Activated CD4-positive, alpha-beta T cell treated with anti-CD3 and anti-CD28 coated beads for 48 hours (primary cell): ENCODE data around the gene WWOX.
"Not testable (repeated sequence)": the region's sequence is repeated elsewhere in the genome, so short reads cannot be mapped to it uniquely, and the experiment has no call there.

Experiments used
- DNase-seq: peaks from one replicate; pipeline ENCODE4 v3.0.0-alpha.2; 2020

Gene WWOX

DNA sequence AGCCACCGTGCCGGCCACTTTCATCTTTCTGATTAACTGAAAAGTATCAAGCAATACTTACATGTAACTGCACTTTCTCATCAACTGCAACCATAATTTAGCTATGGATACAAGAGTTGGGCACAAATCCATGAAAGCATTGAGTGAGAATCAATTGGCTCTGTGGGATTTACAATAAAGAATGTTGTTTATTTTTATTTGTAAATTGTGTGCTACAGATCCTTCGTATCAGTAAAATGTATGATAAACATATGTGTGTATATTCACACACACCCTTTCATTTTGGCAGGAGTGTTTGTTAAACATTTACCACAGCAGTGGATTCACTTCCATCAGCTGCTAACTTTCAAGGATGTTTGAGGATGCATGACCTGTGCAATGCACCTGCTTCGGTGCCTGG, 411.0 kb downstream of the WWOX start:
- no peak for DNase-seq

DNA sequence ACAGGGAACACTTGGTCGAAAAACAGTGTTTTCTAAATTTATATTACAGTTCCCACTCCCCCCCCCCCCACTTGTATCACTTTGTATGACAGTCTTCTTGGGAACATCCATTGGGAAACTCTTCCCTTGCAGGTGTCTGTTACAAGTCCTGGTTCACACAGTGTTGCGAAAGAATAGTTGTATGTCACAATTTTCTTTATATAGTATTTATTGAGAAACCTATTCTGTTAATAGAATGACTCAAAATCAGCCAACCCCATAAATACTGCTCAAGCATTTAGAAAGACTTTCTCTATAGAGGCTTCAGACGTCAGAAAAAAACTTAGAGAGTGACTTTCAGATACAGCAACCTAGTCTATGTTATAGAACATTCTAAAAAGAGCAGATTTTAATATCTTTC, 414.4 kb downstream of the WWOX start:
- no peak for DNase-seq

DNA sequence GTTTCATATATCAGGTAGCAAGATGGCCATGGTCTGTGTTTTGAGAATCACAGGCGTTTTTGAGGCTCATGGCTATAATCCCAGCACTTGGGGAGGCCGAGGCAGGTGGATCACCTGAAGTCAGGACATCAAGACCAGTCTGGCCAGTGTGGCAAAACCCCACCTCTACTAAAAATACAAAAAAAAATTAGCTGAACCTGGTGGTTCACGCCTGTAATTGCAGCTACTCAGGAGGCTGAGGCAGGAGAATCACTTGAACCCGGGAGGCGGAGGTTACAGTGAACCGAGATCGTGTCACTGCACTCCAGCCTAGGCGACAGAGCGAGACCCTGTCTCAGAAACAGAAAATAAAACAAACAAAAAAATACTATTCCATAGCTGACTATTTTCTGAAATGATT, 415.4 kb downstream of the WWOX start:
- not testable (repeated sequence) for DNase-seq

DNA sequence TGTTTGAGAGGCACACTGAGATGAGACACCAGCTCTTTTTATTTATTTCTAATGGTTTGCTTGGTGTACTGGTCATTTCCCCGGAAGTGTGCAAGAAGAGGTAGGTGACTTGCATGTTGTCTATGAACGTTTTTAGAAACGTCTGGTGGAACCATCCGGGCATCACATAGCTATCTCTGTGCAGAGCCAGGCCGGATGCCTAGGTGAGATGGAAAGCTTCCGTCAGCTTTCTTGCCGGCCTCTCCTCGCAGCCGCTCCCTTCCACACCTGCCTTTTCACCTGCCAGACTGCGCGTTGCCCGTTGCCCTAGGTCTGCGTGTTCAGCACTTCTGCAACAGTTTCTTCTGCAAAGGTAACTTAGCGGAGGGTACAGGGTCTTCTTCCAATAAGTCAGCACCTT, 416.0 kb downstream of the WWOX start:
- DNase-seq = no peak

DNA sequence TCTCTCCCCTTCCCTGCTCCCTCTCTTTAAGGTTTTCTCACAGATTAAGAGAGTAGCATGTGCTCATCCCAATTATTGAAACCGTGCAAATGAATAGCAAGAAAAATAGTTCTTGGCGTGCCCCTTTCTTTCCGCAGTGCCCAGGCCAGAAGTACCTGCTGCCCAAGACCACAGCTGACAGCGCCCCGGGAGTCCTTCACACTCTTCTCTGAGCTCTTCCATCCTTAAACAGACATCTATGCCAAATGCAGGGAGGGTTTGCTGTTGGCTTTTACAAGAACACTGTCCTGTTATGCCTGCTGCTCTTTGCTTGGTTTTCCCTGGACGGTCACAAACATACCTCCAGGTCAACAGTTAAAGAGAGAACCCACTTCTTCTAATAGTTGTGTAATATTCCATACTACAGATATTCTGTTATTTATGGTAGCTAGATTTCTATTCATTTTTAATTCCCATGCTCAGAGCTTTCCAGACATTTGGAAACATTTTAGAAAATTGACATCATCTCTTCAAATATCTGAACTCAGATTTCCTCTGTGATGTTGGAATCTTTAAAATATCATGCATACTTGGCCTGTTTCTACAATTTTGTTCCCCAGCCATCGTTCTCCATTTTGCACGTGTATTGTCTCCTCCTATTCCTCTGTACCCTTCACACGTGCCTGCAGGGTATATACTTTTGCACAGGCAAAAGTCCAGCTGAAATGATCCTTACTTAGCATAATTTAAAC, 416.7 kb downstream of the WWOX start:
- no peak for DNase-seq

DNA sequence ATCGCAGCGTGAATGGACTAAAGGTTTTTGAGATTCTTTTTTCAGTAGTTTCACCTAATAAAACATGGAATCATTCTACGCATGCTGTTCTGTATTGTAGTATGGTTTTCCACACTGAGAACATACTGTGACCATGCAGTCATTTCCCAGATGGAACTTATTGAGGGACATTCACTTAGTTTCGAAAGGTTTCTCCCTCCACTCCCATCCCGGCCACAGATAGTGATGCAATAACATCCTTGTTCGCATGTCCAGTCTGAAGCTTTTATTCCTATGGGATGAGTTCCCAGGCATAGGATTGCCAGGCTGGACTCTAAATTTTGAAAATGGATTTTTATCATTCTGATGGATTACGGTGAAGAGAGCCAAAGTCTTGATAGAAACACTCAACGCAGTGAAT, 420.4 kb downstream of the WWOX start:
- no peak for DNase-seq

DNA sequence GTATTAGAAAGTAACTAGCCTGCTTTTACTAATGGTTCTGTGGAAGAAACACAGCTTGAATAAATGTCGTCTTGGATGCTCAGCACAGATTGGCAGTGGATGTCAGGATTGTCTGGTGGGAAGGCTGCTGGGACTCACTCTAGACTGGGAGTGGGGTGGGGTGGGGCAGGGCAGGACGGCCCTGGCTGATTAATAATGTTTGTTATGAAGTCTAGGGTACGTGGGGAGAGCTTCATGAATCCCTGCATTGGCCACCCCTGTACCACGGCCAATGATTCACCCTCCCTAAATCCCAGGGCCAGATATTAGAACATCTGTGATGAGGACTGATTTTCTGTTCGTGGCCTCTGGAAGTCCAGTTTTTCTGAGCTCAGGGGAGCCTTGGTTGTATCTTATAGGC, 421.0 kb downstream of the WWOX start:
- no peak for DNase-seq

DNA sequence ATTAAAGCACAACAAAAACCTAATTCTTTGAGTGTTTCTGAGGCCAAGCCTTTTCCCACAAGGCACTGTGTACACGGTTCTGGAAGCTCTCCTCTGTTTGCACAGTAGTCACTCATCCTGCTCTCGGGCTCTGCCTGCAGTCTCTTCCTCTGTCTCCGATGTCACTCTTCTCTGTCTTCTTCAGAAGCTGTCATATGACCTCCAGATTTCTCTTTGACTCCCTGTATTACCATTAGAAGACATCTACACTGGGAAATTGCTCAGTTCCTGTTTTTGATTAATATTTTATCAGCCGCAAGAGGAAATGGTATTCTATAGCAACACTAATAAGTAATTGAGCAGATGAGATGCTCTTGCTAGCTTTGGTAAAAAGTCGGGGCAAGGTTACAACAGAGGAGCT, 422.9 kb downstream of the WWOX start:
- no peak for DNase-seq

DNA sequence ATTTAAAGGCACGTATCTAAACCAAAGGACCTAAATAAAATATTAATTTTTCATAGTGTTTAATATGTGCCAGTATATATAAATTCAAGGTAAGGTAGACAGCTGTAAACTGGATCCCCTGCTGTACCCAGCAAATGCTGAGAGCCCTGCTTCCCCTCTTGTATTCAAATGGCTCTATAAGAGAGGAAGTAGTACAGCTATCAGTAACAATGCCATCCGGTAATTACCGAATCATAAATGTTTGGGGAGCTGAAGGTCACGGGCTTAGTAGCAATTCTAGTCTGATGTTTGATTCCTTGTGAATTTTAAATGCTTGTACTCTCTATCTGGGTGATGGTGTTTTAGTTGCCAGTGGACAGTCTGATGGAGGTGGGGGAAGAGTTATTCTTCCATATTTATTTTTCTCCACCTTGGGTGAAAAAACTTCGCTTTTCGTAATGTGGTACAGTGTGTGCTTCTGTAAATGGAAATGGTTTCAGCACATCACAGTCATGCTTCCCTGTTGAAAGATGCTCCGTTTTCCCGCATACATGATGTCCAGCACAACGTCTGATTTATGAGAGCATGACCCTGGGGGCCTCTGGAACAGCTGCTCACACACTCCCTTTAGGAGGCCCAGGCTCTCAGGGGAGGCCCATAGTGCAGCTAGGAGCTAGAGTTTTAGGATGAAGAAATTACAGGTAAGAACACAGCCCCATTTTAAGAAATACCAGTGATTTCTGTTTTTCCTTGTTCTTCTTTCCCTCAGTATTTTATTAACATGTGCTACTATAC, 423.9 kb downstream of the WWOX start:
- DNase-seq = no peak

DNA sequence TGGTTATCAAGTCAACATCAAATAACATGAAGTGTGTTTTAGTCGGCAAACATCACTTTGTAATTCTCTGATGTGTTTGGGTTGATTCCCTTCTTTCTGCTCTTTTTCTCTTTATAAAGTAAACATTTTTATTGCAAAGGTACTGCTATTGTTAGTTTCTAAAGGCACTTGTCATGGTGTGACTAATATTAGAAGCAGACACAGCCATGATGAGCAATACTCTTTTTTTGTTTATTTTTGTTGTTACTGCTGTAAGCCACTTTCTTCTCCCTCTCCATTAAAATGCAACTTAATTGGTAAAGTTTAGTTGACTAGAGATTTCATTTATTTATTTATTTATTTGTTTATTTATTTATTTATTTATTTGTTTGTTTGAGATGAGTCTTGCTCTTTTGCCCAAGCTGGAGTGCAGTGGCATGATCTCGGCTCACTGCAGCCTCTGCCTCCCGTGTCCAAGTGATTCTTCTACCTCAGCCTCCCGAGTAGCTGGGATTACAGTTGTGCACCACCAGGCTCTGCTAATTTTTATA, 424.7 kb downstream of the WWOX start:
- no peak for DNase-seq

DNA sequence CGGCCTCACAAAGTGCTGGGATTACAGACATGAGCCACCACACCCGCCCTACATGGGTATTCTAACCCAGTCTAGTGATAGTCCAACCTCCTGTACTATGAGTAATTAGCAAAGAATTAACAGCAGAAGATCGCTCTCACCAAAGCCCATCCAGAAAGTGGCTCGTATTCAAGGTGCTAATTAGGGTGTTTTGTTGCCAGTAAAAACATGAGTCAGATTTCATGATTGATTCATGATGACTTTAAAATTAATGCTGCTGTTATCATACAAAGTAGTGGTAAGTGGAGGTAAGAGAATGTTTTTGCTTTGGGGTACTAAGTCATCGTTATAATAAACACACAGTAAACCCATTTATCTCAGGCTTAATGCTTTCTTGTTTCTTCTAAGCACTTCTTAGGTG, 428.8 kb downstream of the WWOX start:
- no peak for DNase-seq

DNA sequence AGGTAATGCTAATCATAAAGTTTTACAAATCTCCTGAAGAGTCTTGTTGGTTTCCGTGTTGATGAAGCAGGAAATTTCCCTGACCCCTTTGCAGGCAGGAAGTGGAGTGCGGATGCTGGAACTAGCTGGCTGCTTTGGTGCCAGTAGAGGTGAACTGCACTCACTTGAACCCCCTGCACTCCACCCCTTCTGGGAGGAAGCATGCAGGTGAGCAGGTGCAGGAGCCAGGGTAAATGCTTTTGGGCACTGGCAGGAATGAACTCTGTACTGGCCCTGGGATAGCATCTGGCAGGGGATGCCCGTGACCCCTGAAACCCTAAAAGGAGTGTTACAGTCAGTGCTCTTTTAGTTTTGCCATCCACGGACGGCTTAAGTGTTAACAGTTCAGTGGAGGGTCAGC, 430.4 kb downstream of the WWOX start:
- no peak for DNase-seq

DNA sequence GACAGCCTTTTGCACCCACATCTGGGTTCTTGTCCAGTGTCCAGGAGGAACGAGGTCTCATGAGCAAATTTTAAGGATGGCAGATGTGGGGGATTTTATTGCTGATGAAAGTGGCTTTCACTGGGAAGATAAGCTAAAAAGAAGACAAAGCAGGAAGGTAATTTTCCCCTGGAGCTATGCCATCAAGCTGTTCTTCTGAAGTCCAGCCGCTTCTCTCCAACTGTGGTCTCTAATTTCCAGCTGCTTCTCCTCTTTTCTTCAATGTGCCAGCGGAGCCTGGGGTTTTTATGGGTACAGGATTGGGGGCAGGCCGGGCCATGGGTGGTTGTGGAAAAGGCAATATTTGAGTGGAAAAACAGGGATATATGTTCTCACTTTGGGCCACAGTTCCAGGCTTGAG, 430.8 kb downstream of the WWOX start:
- DNase-seq = no peak

DNA sequence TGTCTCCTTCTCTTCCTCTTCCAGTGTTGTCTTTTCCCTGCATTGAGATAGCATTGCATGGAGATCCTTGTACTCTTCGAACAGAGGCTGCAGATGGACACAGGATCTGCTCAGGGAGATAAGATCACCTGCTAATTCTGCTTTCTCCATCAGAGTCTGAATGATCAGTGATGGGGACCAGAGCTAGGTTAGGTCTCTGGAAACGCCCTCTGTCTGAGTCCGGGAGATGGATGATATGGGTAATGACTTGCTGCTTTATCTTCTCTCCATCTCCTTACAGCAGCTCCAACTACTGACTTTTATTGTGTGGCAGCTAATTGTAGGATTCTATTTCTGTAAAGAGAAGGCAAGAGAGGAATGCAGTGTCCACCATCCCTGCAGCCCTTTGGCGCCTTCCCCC, 435.6 kb downstream of the WWOX start:
- no peak for DNase-seq

DNA sequence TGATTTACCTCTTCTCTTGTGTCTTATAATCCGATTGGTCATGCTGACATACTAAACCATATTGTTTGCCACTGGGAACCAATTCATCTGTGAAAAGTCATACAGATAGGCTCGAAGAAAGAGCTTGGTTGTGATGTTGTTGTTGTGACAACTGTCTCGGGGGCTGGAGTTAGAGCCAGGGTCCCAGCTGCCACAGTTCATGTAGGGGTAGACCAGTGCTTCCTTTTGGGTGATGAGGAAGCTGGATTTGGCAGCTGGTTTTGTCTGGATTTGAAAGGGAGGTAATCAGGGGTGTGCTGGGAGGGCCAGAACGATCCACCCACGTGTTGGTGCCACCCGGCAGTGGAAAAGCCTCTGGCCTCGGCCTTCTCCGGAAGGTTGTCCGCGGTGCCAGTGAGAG, 438.1 kb downstream of the WWOX start:
- DNase-seq = no peak

DNA sequence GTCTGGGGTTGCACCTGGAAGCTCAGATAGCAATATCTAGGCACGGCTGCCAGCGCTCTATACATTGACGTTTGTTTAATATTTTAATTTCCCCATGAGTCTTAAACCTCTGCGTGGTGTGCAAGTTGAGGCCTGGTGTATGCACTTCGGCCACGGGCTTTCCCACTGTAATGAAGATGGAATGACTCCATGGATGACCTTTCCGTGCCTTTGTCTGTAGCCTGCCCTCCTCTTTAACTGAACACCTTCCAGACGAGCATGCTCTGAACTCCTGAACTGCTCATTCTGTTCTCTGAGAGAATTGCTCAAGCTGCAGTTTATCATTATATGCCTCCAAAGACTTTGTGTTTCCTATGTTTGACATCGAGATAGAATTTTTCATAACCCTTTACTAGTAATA, 438.8 kb downstream of the WWOX start:
- no peak for DNase-seq

DNA sequence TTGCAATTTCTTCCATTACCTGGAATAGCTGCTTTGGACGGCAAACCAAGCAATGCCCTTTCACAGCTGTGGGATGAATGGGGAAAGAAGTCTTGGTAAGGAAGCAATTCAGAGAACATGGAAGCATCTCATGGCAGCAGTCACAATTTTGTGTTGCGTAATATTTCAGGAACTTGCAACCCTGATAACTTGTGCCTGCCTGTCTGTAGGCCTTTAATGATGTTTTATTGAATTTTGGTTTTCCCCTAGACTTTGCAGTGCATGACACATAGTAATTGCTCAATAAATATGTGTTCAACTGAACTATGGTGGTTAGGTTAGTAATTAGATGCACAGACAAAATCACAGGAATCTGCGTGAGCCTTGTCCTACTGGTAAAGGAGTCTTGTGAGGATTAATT, 439.5 kb downstream of the WWOX start:
- no peak for DNase-seq

DNA sequence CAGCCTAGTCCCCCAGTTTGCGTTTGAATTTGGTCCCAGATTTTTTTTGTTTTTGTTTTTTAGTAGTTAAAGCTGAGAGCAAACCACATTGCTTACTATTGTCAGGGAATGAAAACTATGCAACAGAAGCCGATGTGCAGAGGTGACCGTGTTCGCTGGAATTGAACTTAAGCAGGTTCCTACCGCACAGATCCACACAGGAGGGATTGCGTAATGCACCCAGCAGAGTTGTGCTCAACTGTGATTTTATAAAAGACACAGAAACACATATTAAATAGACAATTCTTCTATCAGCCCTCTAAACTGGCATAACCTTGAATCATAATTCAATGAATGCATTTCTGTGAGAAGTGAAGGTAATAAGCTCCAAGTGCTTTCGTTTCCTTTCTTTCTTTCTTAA, 443.0 kb downstream of the WWOX start:
- no peak for DNase-seq

DNA sequence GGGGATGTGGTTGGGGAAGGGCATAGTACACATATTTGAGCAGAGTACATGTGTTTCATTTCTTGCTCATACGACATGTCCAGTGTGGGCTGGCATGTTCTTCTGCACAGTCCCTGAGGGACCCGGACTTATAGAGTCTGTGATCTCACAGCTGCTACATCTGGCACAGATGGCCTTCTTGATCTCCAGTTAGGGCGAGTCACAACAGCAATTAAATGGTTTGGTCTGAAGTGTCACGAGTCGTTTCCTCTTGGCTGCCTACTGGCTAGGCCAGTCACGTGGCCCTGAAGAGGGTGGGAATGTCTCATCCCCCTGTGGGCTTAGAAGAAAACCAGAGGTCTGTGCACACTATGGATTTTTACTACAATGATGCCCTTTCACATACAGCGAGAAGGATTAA, 443.6 kb downstream of the WWOX start:
- no peak for DNase-seq

DNA sequence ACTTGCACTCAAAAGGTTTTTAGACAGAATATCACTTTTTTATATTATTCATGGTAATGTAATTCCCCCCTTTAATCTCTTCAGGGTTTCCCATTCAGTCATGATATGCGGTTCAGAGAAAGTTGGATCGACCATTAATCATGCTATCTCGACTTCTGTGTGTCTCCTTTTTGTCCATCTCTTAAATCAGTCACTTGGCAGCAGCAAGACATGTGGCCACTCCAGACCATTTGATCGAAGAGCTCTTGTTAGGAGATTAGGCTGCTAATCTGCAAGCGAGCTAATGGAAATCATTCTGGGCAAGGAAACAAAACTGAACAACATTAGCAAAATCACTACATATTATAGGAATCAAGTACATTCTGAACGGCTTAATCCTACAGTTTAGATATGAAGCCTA, 449.9 kb downstream of the WWOX start:
- DNase-seq = no peak

DNA sequence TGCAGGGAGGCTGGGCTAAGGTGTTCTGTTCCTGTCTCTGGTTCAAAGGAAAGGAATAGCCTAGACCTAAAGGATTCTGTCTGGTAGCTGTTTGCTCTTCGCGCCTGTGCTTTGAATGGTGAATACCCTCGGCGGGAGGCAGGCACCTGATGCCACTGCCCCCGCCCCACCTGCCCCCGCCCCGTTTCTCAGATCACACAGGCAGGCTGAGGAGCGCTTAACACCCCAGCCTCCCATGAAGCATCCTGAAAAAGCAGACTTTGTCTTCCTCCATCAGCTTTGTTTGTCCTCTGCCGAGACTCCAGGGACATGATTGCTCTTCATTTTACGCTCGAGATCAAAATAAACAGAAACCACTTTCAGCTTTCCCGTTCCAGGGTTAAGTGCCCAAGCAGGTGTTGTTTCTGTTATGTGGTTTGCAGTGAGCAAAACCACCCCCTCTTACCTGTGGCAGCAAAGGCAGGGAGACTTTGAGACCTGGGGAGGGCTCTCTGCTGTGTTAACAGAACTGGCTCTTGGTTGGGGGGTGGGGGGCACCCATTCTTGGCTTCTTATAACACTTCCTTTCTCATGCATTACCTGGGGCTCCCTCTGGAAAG, 452.1 kb downstream of the WWOX start:
- no peak for DNase-seq

DNA sequence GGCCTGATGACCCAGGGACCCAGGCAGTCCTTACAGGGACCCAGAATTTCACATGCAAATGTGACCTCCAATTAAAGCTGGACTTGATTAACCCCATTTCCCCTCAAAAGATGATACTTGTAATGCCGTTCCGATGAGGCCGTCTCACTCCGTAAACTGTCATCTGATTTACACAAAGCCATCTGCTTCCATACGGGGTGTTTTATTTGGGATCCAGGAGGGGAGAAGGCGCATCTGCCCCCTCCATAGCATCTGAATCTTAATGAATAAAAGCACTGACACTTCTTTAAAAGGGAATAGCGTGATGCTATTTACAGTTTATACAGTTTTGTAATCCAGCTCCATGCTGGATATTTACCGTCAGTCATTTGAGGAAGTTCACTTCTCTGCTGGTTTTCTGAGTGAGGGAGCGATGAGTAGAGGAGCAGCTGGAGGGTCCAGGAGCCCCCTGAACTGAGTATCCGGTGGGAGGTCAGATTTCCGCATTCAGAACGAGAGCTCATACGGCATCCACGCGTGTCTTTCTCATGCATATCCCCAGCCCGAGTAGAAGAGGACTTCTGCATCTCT, 452.7 kb downstream of the WWOX start:
- no peak for DNase-seq

DNA sequence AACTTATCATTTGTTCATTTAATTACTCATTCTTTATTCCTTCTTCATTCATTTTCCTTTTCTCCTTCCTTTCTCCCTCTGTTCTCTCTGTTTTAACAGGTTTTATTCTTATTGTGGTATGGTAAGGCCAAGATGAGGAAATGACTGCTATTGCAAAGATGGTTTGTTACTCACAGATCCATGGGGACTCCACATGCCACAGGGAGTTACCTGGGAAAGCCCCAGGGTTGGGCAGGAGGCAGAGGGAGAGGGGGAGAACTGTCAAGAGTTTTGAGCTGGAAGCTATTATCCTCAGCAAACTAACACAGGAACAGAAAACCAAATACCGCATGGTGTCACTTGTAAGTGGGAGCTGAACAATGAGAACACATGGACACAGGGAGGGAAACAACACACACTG, 453.3 kb downstream of the WWOX start:
- DNase-seq = no peak
